WTC11 (cell line): ENCODE measurements around the gene PSD4. TPM values are rescaled to one million over a fixed set of nuclear protein-coding genes. Genes with fewer than 3 reads are reported as not detected.

Experiments
- ATAC-seq: fragments of 200-7000 bp; cut with Tn5 transposase; 2 replicates; pipeline ENCODE4 v1.10.0; 2021; ENCODE audit warnings: mild to moderate bottlenecking, moderate library complexity
- CTCF ChIA-PET: fragments of 300-600 bp; sonication (Branson Sonifier 250); formaldehyde crosslinking; loops from one replicate; lab custom pipeline; 2021; ENCODE audit warnings: antibody characterized with exemption; lab: Charles Lee
- POLR2A ChIA-PET: fragments of 350-600 bp; sonication (Branson Sonifier 250); formaldehyde crosslinking; loops from one replicate; lab custom pipeline; 2021; ENCODE audit warnings: antibody characterized with exemption; lab: Charles Lee
- DNase-seq: peaks from one replicate; pipeline ENCODE4 v3.0.0; 2021; ENCODE audit warnings: low spot score
- H3K27ac Mint-ChIP-seq: 2 replicates; pipeline ENCODE4 v1.8.0; 2021; ENCODE audit warnings: mixed read lengths
- H3K27me3 Mint-ChIP-seq: 2 replicates; pipeline ENCODE4 v1.8.0; 2021; ENCODE audit warnings: low read depth, mild to moderate bottlenecking, moderate library complexity, mixed read lengths
- H3K36me3 Mint-ChIP-seq: 2 replicates; pipeline ENCODE4 v1.8.0; 2021; ENCODE audit warnings: mixed read lengths
- H3K4me1 Mint-ChIP-seq: 2 replicates; pipeline ENCODE4 v1.8.0; 2022; ENCODE audit warnings: mixed read lengths
- H3K4me3 Mint-ChIP-seq: 2 replicates; pipeline ENCODE4 v1.8.0; 2021; ENCODE audit warnings: mild to moderate bottlenecking, moderate library complexity, mixed read lengths
- H3K9me3 Mint-ChIP-seq: 2 replicates; pipeline ENCODE4 v1.8.0; 2021; ENCODE audit warnings: mixed read lengths
- ATF6 ChIP-seq: sonication (generic); formaldehyde crosslinking; IDR thresholded peaks from 2 replicates; pipeline ENCODE4 v1.8.1; 2023; ENCODE audit warnings: mild to moderate bottlenecking, missing genetic modification reagents
- E2F5 ChIP-seq: sonication (generic); formaldehyde crosslinking; IDR thresholded peaks from 2 replicates; pipeline ENCODE4 v1.8.1; 2022; ENCODE audit warnings: mild to moderate bottlenecking, moderate library complexity, missing genetic modification reagents
- ERG ChIP-seq: fragments of 250-450 bp; sonication (Bioruptor Pico); IDR thresholded peaks from 2 replicates; pipeline ENCODE4 v1.8.0; 2021; ENCODE audit warnings: mild to moderate bottlenecking
- FOXJ3 ChIP-seq: sonication (generic); formaldehyde crosslinking; IDR thresholded peaks from 2 replicates; pipeline ENCODE4 v1.9.0; 2021; ENCODE audit warnings: missing genetic modification reagents, mild to moderate bottlenecking, borderline replicate concordance
- FOXK1 ChIP-seq: sonication (generic); formaldehyde crosslinking; IDR thresholded peaks from 2 replicates; pipeline ENCODE4 v1.8.0; 2022; ENCODE audit warnings: mild to moderate bottlenecking, moderate library complexity, missing genetic modification reagents
- HMGXB4 ChIP-seq: sonication (generic); formaldehyde crosslinking; IDR thresholded peaks from 2 replicates; pipeline ENCODE4 v1.8.1; 2023; ENCODE audit warnings: mild to moderate bottlenecking, moderate library complexity, missing genetic modification reagents
- IRF2 ChIP-seq: sonication (generic); formaldehyde crosslinking; IDR thresholded peaks from 2 replicates; pipeline ENCODE4 v1.8.0; 2022; ENCODE audit warnings: low read depth, missing genetic modification reagents, borderline replicate concordance
- MYBL2 ChIP-seq: sonication (generic); formaldehyde crosslinking; IDR thresholded peaks from 2 replicates; pipeline ENCODE4 v1.8.1; 2023; ENCODE audit warnings: mild to moderate bottlenecking, moderate library complexity, missing genetic modification reagents
- NFATC4 ChIP-seq: fragments of 250-450 bp; sonication (Bioruptor Pico); IDR thresholded peaks from 2 replicates; pipeline ENCODE4 v1.9.0; 2021; ENCODE audit warnings: mild to moderate bottlenecking
- RELA ChIP-seq: sonication (generic); formaldehyde crosslinking; IDR thresholded peaks from 2 replicates; pipeline ENCODE4 v1.8.1; 2022; ENCODE audit warnings: missing genetic modification reagents, mild to moderate bottlenecking, borderline replicate concordance
- ZBTB43 ChIP-seq: sonication (generic); formaldehyde crosslinking; IDR thresholded peaks from 2 replicates; pipeline ENCODE4 v1.8.1; 2023; ENCODE audit warnings: mild to moderate bottlenecking, missing genetic modification reagents
- ZNF232 ChIP-seq: sonication (generic); formaldehyde crosslinking; IDR thresholded peaks from 2 replicates; pipeline ENCODE4 v1.8.0; 2022; ENCODE audit warnings: mild to moderate bottlenecking, missing genetic modification reagents
- ZNF281 ChIP-seq: sonication (generic); formaldehyde crosslinking; IDR thresholded peaks from 2 replicates; pipeline ENCODE4 v1.8.0; 2023; ENCODE audit warnings: mild to moderate bottlenecking, missing genetic modification reagents
- ZNF423 ChIP-seq: fragments of 250-450 bp; sonication (Bioruptor Pico); IDR thresholded peaks from 2 replicates; pipeline ENCODE4 v2.1.2; 2022; ENCODE audit warnings: mild to moderate bottlenecking, moderate library complexity
- ZNF425 ChIP-seq: fragments of 250-450 bp; sonication (Bioruptor Pico); conservative IDR thresholded peaks from 2 replicates; pipeline ENCODE4 v1.9.0; 2021; ENCODE audit warnings: mild to moderate bottlenecking
- total RNA-seq: library from RNA; stranded (reverse); gene quantifications from 3 replicates; pipeline ENCODE4 v1.2.3, GENCODE V29; 2021

The PSD4 gene
- total RNA-seq, 1 experiment from 2014 or later, result 1.5 TPM

- no peaks in the 10 kb centered on the region for H3K4me1 Mint-ChIP-seq
- peaks cover 5% of the 10 kb centered on the region for H3K9me3 Mint-ChIP-seq
- H3K36me3 Mint-ChIP-seq, result no peaks in the 10 kb centered on the region
- ChIA-PET POLR2A (no interaction called here), CTCF (interaction anchor here (1.3 to 1.6 kb wide), 2 partner anchors 11 to 49 kb away, joined by 7 to 9 read pairs; no protein-coding TSS in a partner anchor)
- H3K27ac Mint-ChIP-seq, result no peak overlapping the region
- no peak overlapping the region for H3K4me3 Mint-ChIP-seq
- no peak for TF ChIP-seq FOXK1
- TF ChIP-seq FOXJ3 (CRISPR knock-in tag), result no peak
- no peak for TF ChIP-seq IRF2 (CRISPR knock-in tag)
- no peak for TF ChIP-seq ZNF232 (CRISPR knock-in tag)
- no peak for TF ChIP-seq ZNF425 (CRISPR knock-in tag)
- TF ChIP-seq ATF6 (CRISPR knock-in tag), result no peak
- no peak for TF ChIP-seq MYBL2 (CRISPR knock-in tag)
- no peak for TF ChIP-seq NFATC4 (CRISPR knock-in tag)
- DNase-seq, result no peak
- peak; percentile 34; the same call in 1 of the 2 replicates for ATAC-seq
- peaks cover 5% of the 10 kb centered on the region for H3K27me3 Mint-ChIP-seq
Measured at GRCh38 chr2:113149553-113150257, 24.1 kb upstream of the PSD4 start.

- Mint-ChIP-seq H3K27me3 (peaks cover 10% of the 10 kb centered on the region), H3K4me3 (no peak overlapping the region), H3K4me1 (no peaks in the 10 kb centered on the region), H3K36me3 (no peaks in the 10 kb centered on the region), H3K9me3 (no peaks in the 10 kb centered on the region), H3K27ac (no peak overlapping the region)
- ChIA-PET POLR2A (no interaction called here), CTCF (interaction anchor here (0.7 to 1.6 kb wide), 3 partner anchors 12 to 72 kb away, joined by 3 to 9 read pairs (median 7); no protein-coding TSS in a partner anchor)
- TF ChIP-seq ZNF281 (CRISPR knock-in tag), result 0 out of 2 replicates have a peak, but pooled peaks have one; percentile 31
- no peak for TF ChIP-seq HMGXB4
- ATAC-seq (no peak), DNase-seq (no peak)
Measured at GRCh38 chr2:113150258-113150601, 23.5 kb upstream of the PSD4 start.

- H3K4me1 Mint-ChIP-seq, result peaks cover 12% of the 10 kb centered on the region
- POLR2A ChIA-PET, result no interaction called here
- ATAC-seq (no peak), DNase-seq (no peak)
- H3K27ac Mint-ChIP-seq, result no peak overlapping the region
- H3K4me3 Mint-ChIP-seq, result no peak overlapping the region
- H3K9me3 Mint-ChIP-seq, result no peaks in the 10 kb centered on the region
- CTCF ChIA-PET, result interaction anchor here (1.9 to 4.9 kb wide), 3 partner anchors 17 to 43 kb away, joined by 4 to 58 read pairs (median 47); no protein-coding TSS in a partner anchor
- no peaks in the 10 kb centered on the region for H3K36me3 Mint-ChIP-seq
- H3K27me3 Mint-ChIP-seq, result peaks cover 30% of the 10 kb centered on the region
- TF ChIP-seq ZNF423 (CRISPR knock-in tag) (no peak), ERG (CRISPR knock-in tag) (no peak), ZBTB43 (CRISPR knock-in tag) (no peak), E2F5 (CRISPR knock-in tag) (no peak), ZNF232 (CRISPR knock-in tag) (no peak), RELA (no peak)
Measured at GRCh38 chr2:113155331-113155730, 18.4 kb upstream of the PSD4 start.
